A549 (cell line): Measurements from ENCODE around the gene MSANTD1.

ENCODE experiments used
- EP300 ChIP-seq, 2 experiments: fragments of >200 bp; sonication (Bioruptor Twin); formaldehyde crosslinking; IDR thresholded peaks; 2 replicates in 1 of 2; 3 replicates in 1 of 2; pipeline ENCODE4 v1.6.1; 2016 to 2017
- NFE2L2 ChIP-seq: fragments of 150-350 bp; conservative IDR thresholded peaks from 2 replicates; pipeline ENCODE4 v1.6.1; 2014; ENCODE audit warnings: low read length
- NPAS2 ChIP-seq: fragments of 250-450 bp; sonication (Bioruptor Pico); IDR thresholded peaks from 2 replicates; pipeline ENCODE4 v1.8.0; 2022; ENCODE audit warnings: mild to moderate bottlenecking, moderate library complexity, borderline replicate concordance
- PHF8 ChIP-seq: fragments of 200-600 bp; sonication (generic); IDR thresholded peaks from 2 replicates; pipeline ENCODE4 v1.6.1; 2016; ENCODE audit warnings: low read depth, mild to moderate bottlenecking, antibody characterized with exemption, moderate library complexity, borderline replicate concordance
- POLR2A ChIP-seq: IDR thresholded peaks from 2 replicates; pipeline ENCODE4 v1.6.1; 2012; ENCODE audit warnings: mild to moderate bottlenecking, low read length
- SREBF2 ChIP-seq: fragments of 450-650 bp; IDR thresholded peaks from 2 replicates; pipeline ENCODE4 v1.6.1; 2014; ENCODE audit warnings: mild to moderate bottlenecking, moderate library complexity
- TF ChIP-seq, protein P1 (sequence below): fragments of >200 bp; sonication (Bioruptor Twin); formaldehyde crosslinking; IDR thresholded peaks from 2 replicates; pipeline ENCODE4 v1.6.1; 2016
- TF ChIP-seq, protein P2 (sequence below): fragments of >200 bp; sonication (Bioruptor Twin); formaldehyde crosslinking; IDR thresholded peaks from 3 replicates; pipeline ENCODE4 v1.5.1; 2016
- TF ChIP-seq, protein P3 (sequence below): IDR thresholded peaks from 2 replicates; pipeline ENCODE4 v1.6.1; 2012
- TF ChIP-seq, protein P4 (sequence below): fragments of 150-350 bp; IDR thresholded peaks from 2 replicates; pipeline ENCODE4 v1.6.1; 2014; ENCODE audit warnings: low read depth, mild to moderate bottlenecking, low read length

DNA sequence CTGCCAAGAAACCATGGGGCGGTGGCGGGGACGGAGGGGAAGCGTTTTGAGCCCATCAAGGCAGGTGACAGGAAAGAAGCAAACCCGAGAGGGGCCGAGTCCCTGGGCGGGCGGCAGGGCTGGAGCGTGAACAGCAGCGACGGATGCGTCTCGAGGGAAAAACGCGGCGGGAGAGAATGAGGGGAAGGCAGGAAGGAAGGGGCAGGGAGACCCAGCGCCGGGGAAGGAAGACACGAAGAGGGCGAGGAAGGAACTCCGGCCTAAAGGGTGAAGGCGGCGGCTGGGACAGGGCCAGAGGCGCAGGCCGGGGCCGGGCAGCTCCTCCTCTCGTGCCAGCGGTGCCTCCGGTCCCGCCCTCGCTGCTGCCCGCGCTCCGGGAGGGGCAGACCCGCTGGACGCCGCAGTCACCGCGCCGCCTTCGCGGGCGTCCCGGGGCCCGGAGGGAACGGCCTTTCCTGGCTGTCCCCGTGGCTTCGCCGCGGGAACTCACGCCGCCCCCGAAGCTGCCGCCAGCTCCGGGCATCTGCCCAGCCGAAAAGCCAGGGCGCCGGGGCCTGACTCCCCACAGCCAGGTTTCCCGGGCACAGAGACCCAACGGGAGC is 43.1 kb downstream of the MSANTD1 start:
- TF ChIP-seq PHF8 (0 out of 2 replicates have a peak, but pooled peaks have one; percentile 62), SREBF2 (no peak), POLR2A (no peak), EP300 (IDR thresholded peaks at IDR 0.05) (no peak), NFE2L2 (no peak), NPAS2 (no peak)
- TF ChIP-seq, protein P1, sequence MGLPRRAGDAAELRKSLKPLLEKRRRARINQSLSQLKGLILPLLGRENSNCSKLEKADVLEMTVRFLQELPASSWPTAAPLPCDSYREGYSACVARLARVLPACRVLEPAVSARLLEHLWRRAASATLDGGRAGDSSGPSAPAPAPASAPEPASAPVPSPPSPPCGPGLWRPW, result no peak
- TF ChIP-seq, protein P2, sequence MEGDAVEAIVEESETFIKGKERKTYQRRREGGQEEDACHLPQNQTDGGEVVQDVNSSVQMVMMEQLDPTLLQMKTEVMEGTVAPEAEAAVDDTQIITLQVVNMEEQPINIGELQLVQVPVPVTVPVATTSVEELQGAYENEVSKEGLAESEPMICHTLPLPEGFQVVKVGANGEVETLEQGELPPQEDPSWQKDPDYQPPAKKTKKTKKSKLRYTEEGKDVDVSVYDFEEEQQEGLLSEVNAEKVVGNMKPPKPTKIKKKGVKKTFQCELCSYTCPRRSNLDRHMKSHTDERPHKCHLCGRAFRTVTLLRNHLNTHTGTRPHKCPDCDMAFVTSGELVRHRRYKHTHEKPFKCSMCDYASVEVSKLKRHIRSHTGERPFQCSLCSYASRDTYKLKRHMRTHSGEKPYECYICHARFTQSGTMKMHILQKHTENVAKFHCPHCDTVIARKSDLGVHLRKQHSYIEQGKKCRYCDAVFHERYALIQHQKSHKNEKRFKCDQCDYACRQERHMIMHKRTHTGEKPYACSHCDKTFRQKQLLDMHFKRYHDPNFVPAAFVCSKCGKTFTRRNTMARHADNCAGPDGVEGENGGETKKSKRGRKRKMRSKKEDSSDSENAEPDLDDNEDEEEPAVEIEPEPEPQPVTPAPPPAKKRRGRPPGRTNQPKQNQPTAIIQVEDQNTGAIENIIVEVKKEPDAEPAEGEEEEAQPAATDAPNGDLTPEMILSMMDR, result no peak
- TF ChIP-seq, protein P3, sequence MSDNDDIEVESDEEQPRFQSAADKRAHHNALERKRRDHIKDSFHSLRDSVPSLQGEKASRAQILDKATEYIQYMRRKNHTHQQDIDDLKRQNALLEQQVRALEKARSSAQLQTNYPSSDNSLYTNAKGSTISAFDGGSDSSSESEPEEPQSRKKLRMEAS, result no peak
- TF ChIP-seq, protein P4, sequence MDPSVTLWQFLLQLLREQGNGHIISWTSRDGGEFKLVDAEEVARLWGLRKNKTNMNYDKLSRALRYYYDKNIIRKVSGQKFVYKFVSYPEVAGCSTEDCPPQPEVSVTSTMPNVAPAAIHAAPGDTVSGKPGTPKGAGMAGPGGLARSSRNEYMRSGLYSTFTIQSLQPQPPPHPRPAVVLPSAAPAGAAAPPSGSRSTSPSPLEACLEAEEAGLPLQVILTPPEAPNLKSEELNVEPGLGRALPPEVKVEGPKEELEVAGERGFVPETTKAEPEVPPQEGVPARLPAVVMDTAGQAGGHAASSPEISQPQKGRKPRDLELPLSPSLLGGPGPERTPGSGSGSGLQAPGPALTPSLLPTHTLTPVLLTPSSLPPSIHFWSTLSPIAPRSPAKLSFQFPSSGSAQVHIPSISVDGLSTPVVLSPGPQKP, result no peak
